Psoas muscle (tissue), 8 donors: ENCODE data around the gene CHCHD6. TPM values are rescaled to one million over a fixed set of nuclear protein-coding genes. Genes with fewer than 3 reads are reported as not detected.

ENCODE experiments used
- ATAC-seq, 4 donors: fragments of 200-7000 bp; cut with Tn5 transposase; one replicate each; pipeline ENCODE4 v1.9.1; 2020; ENCODE audit warnings: moderate library complexity in 3 of 4, mild to moderate bottlenecking in 2 of 4
- DNase-seq, 2 donors: peaks; one replicate each; pipeline ENCODE4 v3.0.0-alpha.2; 2020
- H3K27ac ChIP-seq: fragments of 200-600 bp; one replicate; pipeline ENCODE4 v1.8.0; 2022
- H3K27me3 ChIP-seq, 3 donors: fragments of 200-600 bp in 1 of 3; one replicate each; pipeline versions ENCODE4 v1.6.1 to v1.8.0; 2013 to 2022; ENCODE audit warnings: low read length in 2 of 3, mild to moderate bottlenecking in 2 of 3, moderate library complexity in 1 of 3; ENCODE audit not compliant: insufficient read depth in 3 of 3
- H3K36me3 ChIP-seq, 2 donors: fragments of 200-600 bp in 1 of 2; one replicate each; pipeline versions ENCODE4 v1.6.1 to v1.8.0; 2013 to 2022; ENCODE audit warnings: low read depth in 1 of 2, mild to moderate bottlenecking in 1 of 2, moderate library complexity in 1 of 2; ENCODE audit not compliant: insufficient read depth in 1 of 2
- H3K4me1 ChIP-seq: fragments of 200-600 bp; one replicate; pipeline ENCODE4 v1.8.0; 2022
- H3K4me3 ChIP-seq: fragments of 200-600 bp; one replicate; pipeline ENCODE4 v1.8.0; 2022; ENCODE audit warnings: mild to moderate bottlenecking
- H3K9me3 ChIP-seq: fragments of 200-600 bp; one replicate; pipeline ENCODE4 v1.8.0; 2022
- CTCF ChIP-seq: fragments of 200-600 bp; IDR thresholded peaks from one replicate; pipeline ENCODE4 v1.8.0; 2022; ENCODE audit warnings: antibody characterized with exemption
- WGBS, 3 donors: extraction: QIAGEN DNeasy Blood & Tissue Kit; methylation state at CpG; one replicate each; pipeline versions ENCODE4 v1.1.6 to v1.1.7; 2013; 5-methylcytosine and 5-hydroxymethylcytosine counted together
- intact Hi-C, 2 donors: fragments of 100-400 bp; cut with DNase I; formaldehyde crosslinking; loops; one replicate each; pipeline versions ENCODE4 v1.11.0 to v1.14.2; 2022
- polyA plus RNA-seq, 3 donors: library from polyadenylated mRNA; stranded (reverse); fragments of 200-250 nt; gene quantifications; one replicate each; pipeline ENCODE4 v1.2.3, GENCODE V29; 2013
- total RNA-seq, 4 donors: library from RNA; stranded (reverse); fragmentation: NEBNext Ultra II Directional in 2 of 4; extraction: Animal tissue kit (Norgen Biotek cat#: 25700) in 2 of 4; gene quantifications; one replicate each; pipeline versions ENCODE4 v1.2.1 to v1.2.4, GENCODE V29; 2021 to 2023
- donor health status: healthy with polysubstance abuse.
- donor health status: DM: no; HTN: no; CAD: no; lungs with moderate emphysema.
- donor health status: Bipolar disorder and iron deficiency.
- donor health status: healthy.
- donor health status: DM: yes; HTN: yes; CAD: no.
- donor health status: DM: no; HTN: no; CAD: no.
- donor health status: DM: no; HTN: no; CAD: no.
- donor health status: DM: yes; HTN: yes; CAD: no.

CHCHD6 gene
- total and polyA plus RNA-seq, 7 donors, result 2.4 to 13.8 (median 3.5) TPM

- Histone ChIP-seq H3K4me3 (no peak overlapping the region), H3K27me3 (no peaks in the 10 kb centered on the region), H3K27ac (no peak overlapping the region), H3K9me3 (no peaks in the 10 kb centered on the region), H3K4me1 (peaks cover 14% of the 10 kb centered on the region), H3K36me3 (no peaks in the 10 kb centered on the region)
- ATAC-seq, result no peak
- intact Hi-C loops, result no loop called here
- WGBS, 3 donors, result 95 to 97% (median 96%) methylated on average over 4 of the region's 4 CpGs
- TF ChIP-seq CTCF, result no peak
- DNase-seq, result no peak
Observed at GRCh38 chr3:126855374-126855773, 151.3 kb downstream of the CHCHD6 start.

GRCh38 chr3:126857928-126858327 lies 153.9 kb downstream of the CHCHD6 start:
- ATAC-seq, result no peak

DNA sequence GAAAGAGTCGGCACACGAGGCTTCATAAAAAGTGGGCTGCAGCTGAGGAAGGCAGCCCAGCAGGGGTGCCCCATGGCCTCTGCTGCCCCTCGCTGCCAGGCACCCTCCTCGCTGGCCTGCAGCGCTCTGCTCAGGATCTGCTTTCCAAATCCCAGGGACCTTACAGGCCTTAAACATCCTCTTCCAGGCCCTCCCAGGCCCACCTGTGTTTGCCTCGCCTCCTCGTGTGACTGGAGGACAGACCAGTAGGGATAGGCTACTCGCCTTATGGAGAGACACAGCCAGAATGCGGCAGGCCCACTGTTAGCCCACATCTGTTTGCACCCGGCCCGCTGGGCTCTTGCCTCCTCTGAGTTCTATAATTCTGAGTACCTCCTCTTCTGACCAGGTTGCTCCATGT lies 154.4 kb downstream of the CHCHD6 start:
- no peaks in the 10 kb centered on the region for H3K36me3 ChIP-seq
- peaks cover 10% of the 10 kb centered on the region for H3K4me1 ChIP-seq
- no peaks in the 10 kb centered on the region for H3K9me3 ChIP-seq
- peak in 1 of 4 donors; percentile 9 for ATAC-seq
- DNase-seq, result no peak
- no peaks in the 10 kb centered on the region for H3K27me3 ChIP-seq
- no peak overlapping the region for H3K27ac ChIP-seq
- no peak for TF ChIP-seq CTCF
- intact Hi-C loops, result no loop called here
- 92 to 96% (median 94%) methylated on average over 11 of the region's 11 CpGs for WGBS, 3 donors
- H3K4me3 ChIP-seq, result no peak overlapping the region

More at GRCh38 chr3:126857928-126858327, 153.9 kb downstream of the CHCHD6 start:
- no peak overlapping the region for H3K4me3 ChIP-seq
- DNase-seq, result no peak
- intact Hi-C loops, result no loop called here
- no peak overlapping the region for H3K27ac ChIP-seq
- H3K27me3 ChIP-seq, result no peaks in the 10 kb centered on the region
- H3K9me3 ChIP-seq, result no peaks in the 10 kb centered on the region
- peaks cover 10% of the 10 kb centered on the region for H3K4me1 ChIP-seq
- no peaks in the 10 kb centered on the region for H3K36me3 ChIP-seq
- 90 to 93% (median 90%) methylated on average over 4 to 6 of the region's 6 CpGs for WGBS, 3 donors
- TF ChIP-seq CTCF, result no peak

- intact Hi-C loops, result no loop called here
- Histone ChIP-seq H3K4me1 (peaks cover 10% of the 10 kb centered on the region), H3K27me3 (no peaks in the 10 kb centered on the region), H3K4me3 (no peak overlapping the region), H3K36me3 (no peaks in the 10 kb centered on the region), H3K9me3 (no peaks in the 10 kb centered on the region), H3K27ac (peak overlapping the region; percentile 33)
- WGBS, 3 donors, result 91 to 94% (median 91%) methylated on average over 10 of the region's 10 CpGs
- ATAC-seq (peak; percentile 37 to 78 (median 45)), DNase-seq (no peak)
- TF ChIP-seq CTCF, result no peak
Observed at GRCh38 chr3:126858887-126859286, 154.8 kb downstream of the CHCHD6 start.
